Measurements from ENCODE around the gene RRAS2.

DNA sequence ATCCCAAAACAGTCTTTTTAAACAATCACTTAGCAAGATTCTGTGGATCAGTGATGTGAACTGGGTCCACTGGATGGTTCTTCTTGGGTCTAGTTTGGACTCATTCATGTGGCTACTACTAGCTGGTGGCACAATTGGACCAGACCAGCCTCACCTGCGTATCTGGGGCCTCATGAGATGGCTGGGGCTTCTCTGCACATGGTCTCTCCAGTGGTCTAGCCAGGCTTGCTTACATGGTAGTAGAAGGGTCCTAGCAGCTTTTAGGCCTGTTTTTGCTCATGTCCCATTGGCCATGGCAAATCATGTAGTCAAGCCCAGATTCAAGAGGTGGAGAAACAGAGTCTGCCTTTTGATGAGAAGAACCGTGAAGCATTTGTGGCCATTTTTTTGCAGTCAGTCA is 94.0 kb downstream of the RRAS2 start:
- TF ChIP-seq, protein P1, sequence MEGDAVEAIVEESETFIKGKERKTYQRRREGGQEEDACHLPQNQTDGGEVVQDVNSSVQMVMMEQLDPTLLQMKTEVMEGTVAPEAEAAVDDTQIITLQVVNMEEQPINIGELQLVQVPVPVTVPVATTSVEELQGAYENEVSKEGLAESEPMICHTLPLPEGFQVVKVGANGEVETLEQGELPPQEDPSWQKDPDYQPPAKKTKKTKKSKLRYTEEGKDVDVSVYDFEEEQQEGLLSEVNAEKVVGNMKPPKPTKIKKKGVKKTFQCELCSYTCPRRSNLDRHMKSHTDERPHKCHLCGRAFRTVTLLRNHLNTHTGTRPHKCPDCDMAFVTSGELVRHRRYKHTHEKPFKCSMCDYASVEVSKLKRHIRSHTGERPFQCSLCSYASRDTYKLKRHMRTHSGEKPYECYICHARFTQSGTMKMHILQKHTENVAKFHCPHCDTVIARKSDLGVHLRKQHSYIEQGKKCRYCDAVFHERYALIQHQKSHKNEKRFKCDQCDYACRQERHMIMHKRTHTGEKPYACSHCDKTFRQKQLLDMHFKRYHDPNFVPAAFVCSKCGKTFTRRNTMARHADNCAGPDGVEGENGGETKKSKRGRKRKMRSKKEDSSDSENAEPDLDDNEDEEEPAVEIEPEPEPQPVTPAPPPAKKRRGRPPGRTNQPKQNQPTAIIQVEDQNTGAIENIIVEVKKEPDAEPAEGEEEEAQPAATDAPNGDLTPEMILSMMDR (conservative IDR thresholded peaks at IDR 0.05 in 1 of 2, IDR thresholded peaks at IDR 0.05 in 1 of 2; ENCODE audit: extremely low read depth in 1 of 2, insufficient read depth in 1 of 2, low read depth in 1 of 2, low read length in 2 of 2), result no peak
- no peak for TF ChIP-seq EZH2 (IDR thresholded peaks at IDR 0.05; ENCODE audit: borderline replicate concordance, low read length)
